H1 (cell line): Measurements from ENCODE around the gene CABP4. TPM values are rescaled to one million over a fixed set of nuclear protein-coding genes. Genes with fewer than 3 reads are reported as not detected.

ENCODE experiments used
- CTCF ChIA-PET: fragments of 300-600 bp; sonication (Branson Sonifier 250); formaldehyde crosslinking; loops from one replicate; lab custom pipeline; 2021; ENCODE audit not compliant: partially characterized antibody; lab: Charles Lee
- POLR2A ChIA-PET: fragments of 300-600 bp; sonication (Branson Sonifier 250); formaldehyde crosslinking; loops from one replicate; lab custom pipeline; 2021; ENCODE audit warnings: inconsistent platforms; ENCODE audit not compliant: partially characterized antibody; lab: Charles Lee
- DNase-seq, 2 experiments: peaks; one replicate each; pipeline versions ENCODE4 v3.0.0 to v3.0.0-alpha.2; 2010 to 2022; ENCODE audit warnings: low spot score in 2 of 2, low read depth in 1 of 2, mixed read lengths in 1 of 2
- FAIRE-seq: peaks from 2 replicates; lab custom pipeline; 2011; peaks lifted over from hg19 to GRCh38; lab: Jason Lieb, UNC
- H2AFZ ChIP-seq: 2 replicates; pipeline ENCODE4 v1.8.1; 2012; ENCODE audit warnings: low read length, inconsistent platforms
- H2AK5ac ChIP-seq: 2 replicates; pipeline ENCODE4 v1.6.1; 2013; ENCODE audit warnings: low read depth, low read length
- H2BK120ac ChIP-seq: replicated peaks from 2 replicates; pipeline ENCODE3; 2013; ENCODE audit warnings: low read depth, low read length, inconsistent platforms
- H2BK12ac ChIP-seq: 2 replicates; pipeline ENCODE4 v1.6.1; 2013; ENCODE audit warnings: low read depth, low read length
- H2BK15ac ChIP-seq: 2 replicates; pipeline ENCODE4 v1.6.1; 2013; ENCODE audit warnings: low read length
- H2BK20ac ChIP-seq: 2 replicates; pipeline ENCODE4 v1.6.1; 2013; ENCODE audit warnings: low read length
- H2BK5ac ChIP-seq: 2 replicates; pipeline ENCODE4 v1.6.1; 2013; ENCODE audit warnings: low read depth, low read length
- H3K14ac ChIP-seq: 2 replicates; pipeline ENCODE4 v1.6.1; 2013; ENCODE audit warnings: inconsistent platforms; ENCODE audit not compliant: insufficient read length
- H3K18ac ChIP-seq: 2 replicates; pipeline ENCODE4 v1.6.1; 2013; ENCODE audit warnings: low read length; ENCODE audit errors: extremely low read depth
- H3K23ac ChIP-seq: 2 replicates; pipeline ENCODE4 v1.6.1; 2013; ENCODE audit warnings: inconsistent platforms; ENCODE audit not compliant: insufficient read length
- H3K23me2 ChIP-seq: 2 replicates; pipeline ENCODE4 v1.6.1; 2013; ENCODE audit warnings: low read depth, low read length
- H3K27ac ChIP-seq: 2 replicates; pipeline ENCODE4 v1.6.1; 2011; ENCODE audit warnings: low read depth, low read length, inconsistent platforms
- H3K27me3 ChIP-seq, 4 experiments: replicated peaks in 1 of 4; 1 replicate in 1 of 4; 2 replicates in 3 of 4; pipeline versions ENCODE4 v1.6.1 to v1.8.1; 2011 to 2013; ENCODE audit warnings: low read length in 3 of 4, mild to moderate bottlenecking in 3 of 4, inconsistent platforms in 2 of 4, mixed read lengths in 2 of 4, moderate library complexity in 1 of 4; ENCODE audit not compliant: control insufficient read depth in 3 of 4, insufficient read depth in 3 of 4; ENCODE audit errors: extremely low read depth in 1 of 4
- H3K36me3 ChIP-seq, 4 experiments: 2 replicates each; pipeline versions ENCODE4 v1.6.1 to v1.8.1; 2011 to 2013; ENCODE audit warnings: mild to moderate bottlenecking in 4 of 4, low read length in 3 of 4, moderate library complexity in 2 of 4, control low read depth in 1 of 4, inconsistent platforms in 1 of 4; ENCODE audit not compliant: insufficient read depth in 4 of 4, control insufficient read depth in 2 of 4
- H3K4ac ChIP-seq: replicated peaks from 2 replicates; pipeline ENCODE3; 2013; ENCODE audit warnings: low read length, low read depth, mixed read lengths, inconsistent platforms; ENCODE audit not compliant: insufficient read length
- H3K4me1 ChIP-seq, 4 experiments: replicated peaks in 1 of 4; 1 replicate in 1 of 4; 2 replicates in 3 of 4; pipeline versions ENCODE4 v1.6.1 to v1.8.1; 2011 to 2013; ENCODE audit warnings: low read length in 3 of 4, inconsistent platforms in 2 of 4, mixed read lengths in 1 of 4; ENCODE audit not compliant: insufficient read depth in 4 of 4, control insufficient read depth in 3 of 4
- H3K4me2 ChIP-seq, 2 experiments: 2 replicates each; pipeline versions ENCODE4 v1.6.1 to v1.8.1; 2011 to 2013; ENCODE audit warnings: low read depth in 2 of 2, low read length in 2 of 2, control low read depth in 1 of 2, inconsistent platforms in 1 of 2, mild to moderate bottlenecking in 1 of 2; ENCODE audit not compliant: insufficient read depth in 1 of 2
- H3K4me3 ChIP-seq, 4 experiments: fragments of 200-600, 300-600 bp in 1 of 4; sonication (generic), shearing (Covaris generic), sonication (Bioruptor Twin) in 1 of 4; 2 replicates each; pipeline versions ENCODE4 v1.5.1 to v1.8.1; 2011 to 2016; ENCODE audit warnings: low read length in 4 of 4, low read depth in 3 of 4, control low read depth in 2 of 4, inconsistent platforms in 2 of 4, mild to moderate bottlenecking in 2 of 4, mixed read lengths in 1 of 4, moderate library complexity in 1 of 4; ENCODE audit not compliant: insufficient read depth in 2 of 4; ENCODE audit errors: extremely low read depth in 1 of 4
- H3K56ac ChIP-seq: replicated peaks from 2 replicates; pipeline ENCODE3; 2013; ENCODE audit warnings: low read depth, mild to moderate bottlenecking, mixed read lengths, low read length, inconsistent platforms; ENCODE audit not compliant: insufficient read length
- H3K79me1 ChIP-seq: 2 replicates; pipeline ENCODE4 v1.6.1; 2013; ENCODE audit warnings: low read depth, low read length, control low read depth
- H3K79me2 ChIP-seq, 2 experiments: 2 replicates each; pipeline versions ENCODE4 v1.6.1 to v1.8.1; 2012 to 2013; ENCODE audit warnings: low read length in 2 of 2, mild to moderate bottlenecking in 2 of 2, inconsistent platforms in 1 of 2; ENCODE audit not compliant: insufficient read depth in 2 of 2, control insufficient read depth in 1 of 2
- H3K9ac ChIP-seq, 4 experiments: replicated peaks in 1 of 4; 1 replicate in 1 of 4; 2 replicates in 3 of 4; pipeline versions ENCODE4 v1.6.1 to v1.8.1; 2011 to 2013; ENCODE audit warnings: low read depth in 3 of 4, low read length in 3 of 4, control low read depth in 2 of 4, mild to moderate bottlenecking in 2 of 4, moderate library complexity in 2 of 4, inconsistent platforms in 1 of 4; ENCODE audit errors: extremely low read depth in 1 of 4
- H3K9me3 ChIP-seq, 2 experiments: 2 replicates each; pipeline versions ENCODE4 v1.6.1 to v1.8.1; 2012 to 2013; ENCODE audit warnings: mild to moderate bottlenecking in 2 of 2, moderate library complexity in 2 of 2, control low read depth in 1 of 2, inconsistent platforms in 1 of 2, low read depth in 1 of 2, low read length in 1 of 2, mixed read lengths in 1 of 2; ENCODE audit not compliant: insufficient read depth in 2 of 2
- H4K20me1 ChIP-seq, 2 experiments: replicated peaks in 1 of 2; 2 replicates each; pipeline versions ENCODE3 to v1.8.1; 2011 to 2013; ENCODE audit warnings: inconsistent platforms in 2 of 2, low read length in 2 of 2, mild to moderate bottlenecking in 1 of 2; ENCODE audit not compliant: insufficient read depth in 2 of 2, control insufficient read depth in 1 of 2
- H4K5ac ChIP-seq: 2 replicates; pipeline ENCODE4 v1.6.1; 2013; ENCODE audit warnings: low read length, low read depth, mixed read lengths, inconsistent platforms; ENCODE audit not compliant: insufficient read length
- H4K8ac ChIP-seq: 2 replicates; pipeline ENCODE4 v1.8.0; 2013; ENCODE audit warnings: mild to moderate bottlenecking, moderate library complexity, low read length, inconsistent platforms; ENCODE audit not compliant: insufficient read depth; ENCODE audit errors: extremely low read depth
- H4K91ac ChIP-seq: replicated peaks from 2 replicates; pipeline ENCODE3; 2013; ENCODE audit warnings: low read length, mixed read lengths, inconsistent platforms; ENCODE audit not compliant: insufficient read length
- ASH2L ChIP-seq: fragments of 200-600, 300-600 bp; sonication (generic); IDR thresholded peaks from one replicate; pipeline ENCODE4 v1.7.1; 2017; ENCODE audit warnings: low read length
- BCL11A ChIP-seq, 2 experiments: IDR thresholded peaks; one replicate each; pipeline ENCODE4 v1.6.1; 2011; ENCODE audit warnings: low read depth in 2 of 2, low read length in 2 of 2, mild to moderate bottlenecking in 2 of 2
- BRCA1 ChIP-seq: IDR thresholded peaks from 2 replicates; pipeline ENCODE4 v1.6.1; 2012; ENCODE audit warnings: low read depth, low read length, improper control_type of control experiment
- HDAC6 ChIP-seq: IDR thresholded peaks from one replicate; pipeline ENCODE4 v1.7.1; 2012; ENCODE audit warnings: low read depth, mild to moderate bottlenecking, inconsistent platforms, low read length, moderate library complexity
- KDM4A ChIP-seq: IDR thresholded peaks from one replicate; pipeline ENCODE4 v1.7.1; 2012; ENCODE audit warnings: low read depth, mild to moderate bottlenecking, moderate library complexity, low read length, inconsistent platforms; ENCODE audit not compliant: severe bottlenecking
- MAX ChIP-seq: IDR thresholded peaks from 2 replicates; pipeline ENCODE4 v1.6.1; 2012; ENCODE audit warnings: inconsistent platforms
- PHF8 ChIP-seq: fragments of 200-600 bp; sonication (generic); conservative IDR thresholded peaks from 2 replicates; pipeline ENCODE4 v1.7.1; 2012; ENCODE audit warnings: low read depth, mild to moderate bottlenecking, inconsistent platforms, low read length, moderate library complexity
- SP1 ChIP-seq: IDR thresholded peaks from 2 replicates; pipeline ENCODE4 v1.6.1; 2011; ENCODE audit warnings: low read depth, low read length
- SP4 ChIP-seq: IDR thresholded peaks from 2 replicates; pipeline ENCODE4 v1.6.1; 2012; ENCODE audit warnings: low read length, inconsistent platforms
- TAF1 ChIP-seq: IDR thresholded peaks from 2 replicates; pipeline ENCODE4 v1.6.1; 2011; ENCODE audit warnings: mild to moderate bottlenecking, low read depth, low read length
- WGBS, 2 experiments: shearing (Covaris generic) in 1 of 2; methylation state at CpG; one replicate each; pipeline versions ENCODE4 v1.1.6 to v1.1.7; 2013 to 2015; ENCODE audit warnings: low lambda C conversion rate in 2 of 2, mixed read lengths in 2 of 2, inconsistent platforms in 1 of 2, low coverage in 1 of 2, missing lambda C conversion rate in 1 of 2; ENCODE audit not compliant: insufficient replicate concordance in 2 of 2, insufficient coverage in 1 of 2, insufficient read length in 1 of 2; ENCODE audit errors: extremely low coverage in 1 of 2, missing lambda C conversion rate in 1 of 2; 5-methylcytosine and 5-hydroxymethylcytosine counted together
- polyA plus RNA-seq, 7 experiments: library from polyadenylated mRNA; depleted of rRNA in 3 of 7; stranded (reverse) in 5 of 7; unstranded in 2 of 7; fragments of >200 nt in 5 of 7; fragments of 200-250 nt in 2 of 7; gene quantifications; 1 replicate in 5 of 7; 2 replicates in 1 of 7; 4 replicates in 1 of 7; pipeline versions ENCODE4 v1.2.1 to v1.2.3, GENCODE V29; 2011 to 2013; ENCODE audit warnings: missing spikeins in 2 of 7, mixed read lengths in 2 of 7
- total RNA-seq: library from RNA; stranded (reverse); fragmentation: NEBNext Ultra II Directional; extraction: Animal tissue kit (Norgen Biotek cat#: 25700); gene quantifications from 2 replicates; pipeline ENCODE4 v1.2.1, GENCODE V29; 2021
- TF ChIP-seq, protein P1 (sequence below): IDR thresholded peaks from 2 replicates; pipeline ENCODE4 v1.6.1; 2012; ENCODE audit warnings: inconsistent platforms

Gene CABP4
- total and polyA plus RNA-seq, 2 of the 8 experiments (the other 6 are each of a cell fraction or from before 2014, with no cell fraction given), result not detected

DNA sequence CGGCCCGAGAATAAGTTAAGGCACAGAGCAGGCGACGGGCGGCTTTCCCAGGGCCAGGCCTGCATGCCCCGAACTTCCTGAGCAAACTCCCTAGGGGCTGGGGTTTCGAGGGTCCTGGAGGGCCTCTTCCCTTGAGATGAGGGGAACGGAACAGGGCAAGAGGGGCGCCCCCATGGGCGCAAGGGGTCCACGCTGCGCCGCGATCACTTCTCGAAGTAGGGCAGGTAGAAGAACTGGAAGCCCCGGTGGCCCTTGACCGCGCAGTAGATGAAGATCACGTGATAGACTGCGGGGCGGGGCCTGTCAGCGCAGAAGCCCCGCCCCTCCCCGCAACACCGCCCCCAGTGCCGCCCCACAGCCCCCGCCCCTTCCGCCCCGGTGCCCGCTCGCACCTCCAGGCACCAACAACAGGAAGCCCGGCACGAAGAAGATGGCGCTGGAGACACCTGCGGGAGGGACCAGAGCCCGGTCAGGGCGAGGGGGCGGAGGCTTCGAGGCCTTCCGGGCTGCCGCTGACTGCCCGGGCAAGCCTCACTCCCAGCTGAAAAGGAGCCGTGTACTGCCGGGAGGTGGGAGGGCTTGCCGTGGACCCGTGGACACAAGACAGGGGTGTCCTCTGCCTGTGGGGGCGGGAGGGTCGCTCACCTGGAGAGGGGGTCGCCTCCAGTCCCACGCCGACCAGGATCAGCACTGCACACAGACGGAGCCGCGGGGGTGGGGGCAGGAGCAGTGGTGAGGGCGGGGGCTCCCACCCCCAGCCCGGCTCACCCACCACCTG is 9.4 kb downstream of the CABP4 start:
- H3K4me1 ChIP-seq, result peaks cover 2 to 14% (median 6%) of the 10 kb centered on the region in 4 experiments; a peak in 6 of 7 replicates
- H3K9me3 ChIP-seq, result no peaks in the 10 kb centered on the region
- no peak overlapping the region for H3K23ac ChIP-seq
- peak overlapping the region; percentile 98 for H4K91ac ChIP-seq
- peak overlapping the region; percentile 76 to 92 (median 85) for H3K4me3 ChIP-seq
- peak overlapping the region; percentile 67 for H3K4ac ChIP-seq
- H3K79me1 ChIP-seq, result peaks cover 2% of the 10 kb centered on the region
- H2BK120ac ChIP-seq, result no peak overlapping the region
- H2BK5ac ChIP-seq, result peak overlapping the region; percentile 93
- no peak overlapping the region for H3K14ac ChIP-seq
- peak overlapping the region; percentile 69 to 93 (median 74) for H3K9ac ChIP-seq
- WGBS, 2 experiments, result 19% methylated on average over 40 of the region's 56 CpGs; no CpG with 5 or more reads in 1 of the 2 experiments
- ChIA-PET CTCF (interaction anchor here (0.6 to 1.6 kb wide), 6 partner anchors 26 to 160 kb away, joined by 3 to 5 read pairs (median 3); partner anchors contain the start of gene PPP1CA), POLR2A (interaction anchor here (0.7 to 1.9 kb wide), 14 partner anchors 12 to 73 kb away, joined by 3 to 15 read pairs (median 4); partner anchors contain the start of genes AIP, CDK2AP2, GPR152 and PPP1CA)
- peak overlapping the region; percentile 87 for H3K27ac ChIP-seq
- no peaks in the 10 kb centered on the region for H3K36me3 ChIP-seq
- H3K56ac ChIP-seq, result peak overlapping the region; percentile 75
- 0 out of 2 replicates have a peak overlapping the region, but pooled peaks have one; percentile 60 for H2BK12ac ChIP-seq
- peak overlapping the region; percentile 85; the same call in 1 of the 2 replicates for H3K18ac ChIP-seq
- H4K5ac ChIP-seq, result peak overlapping the region; percentile 82
- H3K27me3 ChIP-seq, result no peaks in the 10 kb centered on the region
- H3K4me2 ChIP-seq, result peak overlapping the region; percentile 70 to 82
- peak overlapping the region; percentile 66; the same call in 1 of the 2 replicates for H2AFZ ChIP-seq
- H2BK20ac ChIP-seq, result no peak overlapping the region
- no peak overlapping the region for H2AK5ac ChIP-seq
- peak; percentile 63 to 89 for DNase-seq
- H3K79me2 ChIP-seq, result peaks cover 0 to 3% of the 10 kb centered on the region in 2 experiments; a peak in 2 of 4 replicates
- peaks cover 6% of the 10 kb centered on the region for H3K23me2 ChIP-seq
- no peak for FAIRE-seq
- H4K20me1 ChIP-seq, result peaks cover 0 to 3% of the 10 kb centered on the region in 2 experiments
- peak overlapping the region; percentile 99; the same call in 1 of the 2 replicates for H2BK15ac ChIP-seq
- H4K8ac ChIP-seq, result peak overlapping the region; percentile 95
- TF ChIP-seq BCL11A (IDR thresholded peaks at IDR 0.05; ENCODE audit: low read depth in 2 of 2, low read length in 2 of 2) (no peak), SP4 (no peak), SP1 (no peak), MAX (0 out of 2 replicates have a peak, but pooled peaks have one; percentile 7), KDM4A (peak; percentile 37), HDAC6 (no peak), ASH2L (peak; percentile 42), BRCA1 (no peak), TAF1 (peak; percentile 81), PHF8 (peak; percentile 77)
- TF ChIP-seq, protein P1, sequence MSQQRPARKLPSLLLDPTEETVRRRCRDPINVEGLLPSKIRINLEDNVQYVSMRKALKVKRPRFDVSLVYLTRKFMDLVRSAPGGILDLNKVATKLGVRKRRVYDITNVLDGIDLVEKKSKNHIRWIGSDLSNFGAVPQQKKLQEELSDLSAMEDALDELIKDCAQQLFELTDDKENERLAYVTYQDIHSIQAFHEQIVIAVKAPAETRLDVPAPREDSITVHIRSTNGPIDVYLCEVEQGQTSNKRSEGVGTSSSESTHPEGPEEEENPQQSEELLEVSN, result no peak
